MCF 10A (cell line): ENCODE measurements around the gene ADD1. TPM values are rescaled to one million over a fixed set of nuclear protein-coding genes. Genes with fewer than 3 reads are reported as not detected.

ENCODE experiments used
- BruUV-seq: library from RNA; stranded (reverse); fragments of 400-500 nt; replicated peaks from 2 replicates; lab custom pipeline; 2021; lab: Mats Ljungman, UMichigan
- CTCF ChIA-PET: fragments of 300-600 bp; sonication (Branson Sonifier 250); formaldehyde crosslinking; extraction: SDS; loops from one replicate; lab custom pipeline; 2021; ENCODE audit warnings: antibody characterized with exemption, inconsistent platforms; lab: Yijun Ruan, JAX
- POLR2A ChIA-PET: fragments of 300-600, 350-650 bp; sonication (Branson Sonifier 250); formaldehyde crosslinking; extraction: SDS; loops from one replicate; lab custom pipeline; 2020; ENCODE audit warnings: antibody characterized with exemption, inconsistent platforms; lab: Yijun Ruan, JAX
- DNase-seq: peaks from one replicate; pipeline ENCODE4 v3.0.0-alpha.2; 2018; ENCODE audit not compliant: unreplicated experiment
- H3K27ac Mint-ChIP-seq: one replicate; pipeline ENCODE4 v1.8.0; 2022; ENCODE audit warnings: mild to moderate bottlenecking, low read depth, mixed read lengths; ENCODE audit not compliant: unreplicated experiment
- H3K27me3 Mint-ChIP-seq: one replicate; pipeline ENCODE4 v1.8.0; 2022; ENCODE audit warnings: mixed read lengths; ENCODE audit not compliant: insufficient read depth, unreplicated experiment
- H3K36me3 Mint-ChIP-seq: one replicate; pipeline ENCODE4 v1.8.0; 2022; ENCODE audit warnings: mild to moderate bottlenecking, moderate library complexity, mixed read lengths; ENCODE audit not compliant: insufficient read depth, unreplicated experiment
- H3K4me1 Mint-ChIP-seq: one replicate; pipeline ENCODE4 v1.8.0; 2022; ENCODE audit warnings: mixed read lengths; ENCODE audit not compliant: insufficient read depth, unreplicated experiment
- H3K4me3 Mint-ChIP-seq: one replicate; pipeline ENCODE4 v1.8.0; 2022; ENCODE audit warnings: mild to moderate bottlenecking, moderate library complexity, mixed read lengths; ENCODE audit not compliant: unreplicated experiment
- H3K9me3 Mint-ChIP-seq: one replicate; pipeline ENCODE4 v1.8.0; 2022; ENCODE audit warnings: mixed read lengths; ENCODE audit not compliant: unreplicated experiment
- CTCF ChIP-seq: fragments of 200-600 bp; IDR thresholded peaks from one replicate; pipeline ENCODE4 v1.8.0; 2022; ENCODE audit warnings: antibody characterized with exemption, mild to moderate bottlenecking; ENCODE audit not compliant: unreplicated experiment
- intact Hi-C: fragments of 100-400 bp; cut with micrococcal nuclease; formaldehyde crosslinking; loops from 2 replicates; pipeline ENCODE4 v1.14.1; 2022
- total RNA-seq: library from RNA; stranded (reverse); gene quantifications from 2 replicates; pipeline ENCODE4 v1.2.3, GENCODE V29; 2022

The ADD1 gene
- total RNA-seq, 1 experiment from 2014 or later: 131 TPM

- TF ChIP-seq CTCF: no peak
- Mint-ChIP-seq H3K4me1 (peaks cover 16% of the 10 kb centered on the region), H3K27me3 (no peaks in the 10 kb centered on the region), H3K36me3 (peaks cover 23% of the 10 kb centered on the region), H3K4me3 (peak overlapping the region; percentile 88), H3K27ac (peak overlapping the region; percentile 42), H3K9me3 (no peaks in the 10 kb centered on the region)
- ChIA-PET POLR2A (interaction anchor here (0.6 to 5.5 kb wide), 5 partner anchors 10 to 121 kb away, joined by 4 to 120 read pairs (median 48); no protein-coding TSS in a partner anchor), CTCF (interaction anchor here (0.5 to 4.4 kb wide), 8 partner anchors 10 to 142 kb away, joined by 3 to 25 read pairs (median 3); no protein-coding TSS in a partner anchor)
- BruUV-seq: no TSS peak
- no peak for DNase-seq
- intact Hi-C loops: no loop called here
Measured at GRCh38 chr4:2965262-2965661, 121.6 kb downstream of the ADD1 start.

- POLR2A ChIA-PET: no interaction called here
- intact Hi-C loops: no loop called here
Measured at GRCh38 chr4:2968381-2968780, 124.7 kb downstream of the ADD1 start.

GRCh38 chr4:2971275-2971674 lies 127.6 kb downstream of the ADD1 start:
- intact Hi-C loops: no loop called here
- BruUV-seq: no TSS peak
- Mint-ChIP-seq H3K27me3 (no peaks in the 10 kb centered on the region), H3K9me3 (no peaks in the 10 kb centered on the region), H3K4me1 (no peaks in the 10 kb centered on the region), H3K4me3 (no peak overlapping the region), H3K27ac (no peak overlapping the region), H3K36me3 (peaks cover 4% of the 10 kb centered on the region)
- no peak for DNase-seq
- POLR2A ChIA-PET: no interaction called here
- CTCF ChIA-PET: no interaction called here
- TF ChIP-seq CTCF: no peak

More at GRCh38 chr4:2968381-2968780, 124.7 kb downstream of the ADD1 start:
- DNase-seq: no peak
- no peaks in the 10 kb centered on the region for H3K27me3 Mint-ChIP-seq
- peaks cover 14% of the 10 kb centered on the region for H3K36me3 Mint-ChIP-seq
- no peak for TF ChIP-seq CTCF
- no peak overlapping the region for H3K27ac Mint-ChIP-seq
- peaks cover 7% of the 10 kb centered on the region for H3K4me1 Mint-ChIP-seq
- BruUV-seq: no TSS peak
- CTCF ChIA-PET: interaction anchor here (0.6 to 2.7 kb wide), 4 partner anchors 9 to 114 kb away, joined by 3 to 15 read pairs (median 4); no protein-coding TSS in a partner anchor
- H3K4me3 Mint-ChIP-seq: no peak overlapping the region
- no peaks in the 10 kb centered on the region for H3K9me3 Mint-ChIP-seq

GRCh38 chr4:2977211-2978088 lies 133.8 kb downstream of the ADD1 start:
- Mint-ChIP-seq H3K9me3 (no peaks in the 10 kb centered on the region), H3K4me1 (peaks cover 6% of the 10 kb centered on the region), H3K4me3 (no peak overlapping the region), H3K36me3 (peaks cover 4% of the 10 kb centered on the region), H3K27ac (peak overlapping the region; percentile 84), H3K27me3 (peaks cover 3% of the 10 kb centered on the region)
- ChIA-PET POLR2A (interaction anchor here (0.6 to 6.4 kb wide), 8 partner anchors 12 to 111 kb away, joined by 3 to 55 read pairs (median 3); partner anchors contain the start of genes GRK4 and NOP14), CTCF (interaction anchor here (0.6 to 8.3 kb wide), 33 partner anchors 9 to 110 kb away, joined by 3 to 80 read pairs (median 4); partner anchors contain the start of genes GRK4 and NOP14)
- no TSS peak for BruUV-seq
- TF ChIP-seq CTCF: no peak
- peak; percentile 57 for DNase-seq
- intact Hi-C loops: loop anchor here (1.0 kb wide), 1 partner anchor 60 kb away; no protein-coding TSS in a partner anchor
